Measurements from ENCODE around the gene LEAP2. TPM values are rescaled to one million over a fixed set of nuclear protein-coding genes. Genes with fewer than 3 reads are reported as not detected.

Gene LEAP2
- total RNA-seq, 1 donor from 2014 or later = 3.6 TPM

DNA sequence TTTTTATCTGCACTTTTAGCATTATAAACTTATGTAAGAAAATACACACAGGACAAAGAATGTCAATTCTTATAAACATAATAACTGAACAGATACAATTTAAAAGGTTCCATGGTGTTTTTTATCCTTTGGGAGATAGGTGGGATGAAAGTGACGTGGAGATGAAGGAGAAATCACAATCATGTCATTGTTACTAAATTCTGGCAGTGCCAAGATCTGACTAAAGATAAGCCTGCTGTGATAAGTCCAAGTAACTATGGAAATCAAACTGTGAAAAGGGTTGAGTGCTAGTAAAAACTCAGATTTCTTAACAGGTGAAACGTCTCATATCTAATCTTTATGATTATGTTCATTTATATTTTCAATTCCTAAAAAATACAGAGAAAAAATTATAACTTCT lies 11.1 kb downstream of the LEAP2 start:
- Mint-ChIP-seq H3K9me3 (no peaks in the 10 kb centered on the region), H3K4me3 (no peak overlapping the region), H3K36me3 (peaks cover 39% of the 10 kb centered on the region), H3K4me1 (peaks cover 19% of the 10 kb centered on the region), H3K27ac (no peak overlapping the region), H3K27me3 (ENCODE audit: insufficient read depth, low read depth) (peaks cover 3% of the 10 kb centered on the region)
- peaks cover 21% of the 10 kb centered on the region for H3F3A ChIP-seq (ENCODE audit: low read depth)
- DNase-seq (ENCODE audit: low spot score) = no peak
- no peaks in the 10 kb centered on the region for H3K4me1 ChIP-seq
- no peak overlapping the region for H3K27ac ChIP-seq
- H2AFZ ChIP-seq (replicated peaks) = no peak overlapping the region
- no peak overlapping the region for H3K4me2 ChIP-seq
- no peaks in the 10 kb centered on the region for H3K27me3 ChIP-seq
- H4K20me1 ChIP-seq (ENCODE audit: low read depth) = no peaks in the 10 kb centered on the region
- no peak overlapping the region for H3K9ac ChIP-seq
- no peaks in the 10 kb centered on the region for H3K79me2 ChIP-seq (ENCODE audit: low read depth)
- H3K36me3 ChIP-seq = peaks cover 55% of the 10 kb centered on the region
- H3K4me3 ChIP-seq = no peak overlapping the region
- TF ChIP-seq EZH2phosphoT487 (IDR thresholded peaks at IDR 0.05) (no peak), CTCF (IDR thresholded peaks at IDR 0.05) (no peak), EZH2 (IDR thresholded peaks at IDR 0.05) (no peak)
- no peaks in the 10 kb centered on the region for H3K9me3 ChIP-seq (ENCODE audit: low read depth)

DNA sequence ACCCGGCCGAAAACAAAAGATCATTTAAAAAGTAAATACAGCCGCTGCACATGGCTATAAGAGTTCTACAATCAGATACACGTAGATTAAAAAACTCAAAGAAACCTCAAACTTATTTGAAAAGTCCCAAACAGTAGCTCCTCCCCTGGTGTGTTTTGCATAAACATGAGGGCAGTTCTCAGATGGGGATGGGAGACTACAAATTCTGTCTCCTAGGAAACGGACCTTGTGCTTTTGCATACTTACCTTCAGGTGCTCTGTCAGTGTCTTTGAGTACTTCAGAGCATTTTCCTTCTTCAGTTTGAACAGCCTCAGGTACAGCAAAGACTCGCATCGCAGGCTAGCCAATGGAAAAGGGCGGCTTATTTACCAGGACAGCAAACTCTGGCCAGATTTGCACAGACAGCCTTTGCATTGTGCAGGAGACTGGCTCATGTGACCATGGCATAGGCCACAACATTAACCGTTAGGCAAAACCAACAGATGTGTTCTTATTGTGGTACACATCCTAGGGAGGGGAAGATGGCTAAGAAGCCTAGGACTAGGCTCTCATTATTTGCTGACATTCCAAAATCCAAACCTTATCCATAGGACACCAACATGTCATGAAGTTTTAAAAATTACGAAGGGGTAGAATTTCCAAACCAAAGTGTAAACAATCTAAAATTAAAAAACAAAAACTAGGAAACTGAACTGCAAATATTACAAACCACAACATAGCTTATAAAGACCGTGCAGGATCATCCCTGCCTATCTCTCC lies 12.8 kb downstream of the LEAP2 start:
- no peaks in the 10 kb centered on the region for H3K27me3 ChIP-seq
- H3K4me2 ChIP-seq = no peak overlapping the region
- Mint-ChIP-seq H3K27me3 (ENCODE audit: insufficient read depth, low read depth) (peaks cover 3% of the 10 kb centered on the region), H3K9me3 (no peaks in the 10 kb centered on the region), H3K4me3 (no peak overlapping the region), H3K27ac (peak overlapping the region; percentile 44), H3K4me1 (peaks cover 19% of the 10 kb centered on the region), H3K36me3 (peaks cover 33% of the 10 kb centered on the region)
- no peak for TF ChIP-seq EZH2phosphoT487 (IDR thresholded peaks at IDR 0.05)
- no peak for TF ChIP-seq CTCF (IDR thresholded peaks at IDR 0.05)
- no peak for TF ChIP-seq EZH2 (IDR thresholded peaks at IDR 0.05)
- H4K20me1 ChIP-seq (ENCODE audit: low read depth) = no peaks in the 10 kb centered on the region
- no peak overlapping the region for H3K9ac ChIP-seq
- no peaks in the 10 kb centered on the region for H3K4me1 ChIP-seq
- DNase-seq (ENCODE audit: low spot score) = no peak
- no peaks in the 10 kb centered on the region for H3K9me3 ChIP-seq (ENCODE audit: low read depth)
- H3F3A ChIP-seq (ENCODE audit: low read depth) = peaks cover 19% of the 10 kb centered on the region
- no peaks in the 10 kb centered on the region for H3K79me2 ChIP-seq (ENCODE audit: low read depth)
- no peak overlapping the region for H2AFZ ChIP-seq (replicated peaks)
- peaks cover 50% of the 10 kb centered on the region for H3K36me3 ChIP-seq
- no peak overlapping the region for H3K27ac ChIP-seq
- H3K4me3 ChIP-seq = no peak overlapping the region

DNA sequence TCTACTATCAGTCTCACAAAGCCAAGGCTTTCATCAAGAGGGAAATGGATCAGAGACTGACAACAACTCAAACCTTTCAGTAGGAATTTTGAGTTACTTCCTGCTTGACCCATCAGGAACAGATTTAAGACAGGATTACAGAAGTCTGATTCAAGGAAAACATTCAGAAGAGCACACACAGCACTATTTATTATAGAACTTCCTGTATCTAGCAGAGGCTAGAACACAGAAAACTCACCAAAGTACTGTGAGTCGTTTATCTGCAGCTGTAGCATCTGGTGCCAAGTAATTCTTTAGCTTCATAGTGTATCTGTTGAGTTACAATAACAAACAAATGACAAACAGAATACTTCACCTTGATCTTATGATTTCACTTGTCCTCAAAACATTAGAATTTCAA lies 13.8 kb downstream of the LEAP2 start:
- Histone ChIP-seq H3F3A (ENCODE audit: low read depth) (peaks cover 21% of the 10 kb centered on the region), H3K9me3 (ENCODE audit: low read depth) (no peaks in the 10 kb centered on the region), H3K27me3 (no peaks in the 10 kb centered on the region), H3K79me2 (ENCODE audit: low read depth) (no peaks in the 10 kb centered on the region), H3K4me3 (no peak overlapping the region), H2AFZ (replicated peaks) (no peak overlapping the region), H3K27ac (no peak overlapping the region), H3K4me2 (no peak overlapping the region), H3K4me1 (no peaks in the 10 kb centered on the region), H3K9ac (no peak overlapping the region), H3K36me3 (peaks cover 55% of the 10 kb centered on the region), H4K20me1 (ENCODE audit: low read depth) (peaks cover 1% of the 10 kb centered on the region)
- Mint-ChIP-seq H3K9me3 (no peaks in the 10 kb centered on the region), H3K4me1 (peaks cover 19% of the 10 kb centered on the region), H3K27ac (no peak overlapping the region), H3K36me3 (peaks cover 36% of the 10 kb centered on the region), H3K27me3 (ENCODE audit: insufficient read depth, low read depth) (peaks cover 3% of the 10 kb centered on the region), H3K4me3 (no peak overlapping the region)
- TF ChIP-seq EZH2phosphoT487 (IDR thresholded peaks at IDR 0.05) = no peak
- TF ChIP-seq EZH2 (IDR thresholded peaks at IDR 0.05) = no peak
- no peak for TF ChIP-seq CTCF (IDR thresholded peaks at IDR 0.05)
- no peak for DNase-seq (ENCODE audit: low spot score)
